MCF 10A (cell line): ENCODE data around the gene NELL2. TPM values are rescaled to one million over a fixed set of nuclear protein-coding genes. Genes with fewer than 3 reads are reported as not detected.

ENCODE experiments used
- BruUV-seq: library from RNA; stranded (reverse); fragments of 400-500 nt; replicated peaks from 2 replicates; lab custom pipeline; 2021; lab: Mats Ljungman, UMichigan
- CTCF ChIA-PET: fragments of 300-600 bp; sonication (Branson Sonifier 250); formaldehyde crosslinking; extraction: SDS; loops from one replicate; lab custom pipeline; 2021; ENCODE audit warnings: antibody characterized with exemption, inconsistent platforms; lab: Yijun Ruan, JAX
- POLR2A ChIA-PET: fragments of 300-600, 350-650 bp; sonication (Branson Sonifier 250); formaldehyde crosslinking; extraction: SDS; loops from one replicate; lab custom pipeline; 2020; ENCODE audit warnings: antibody characterized with exemption, inconsistent platforms; lab: Yijun Ruan, JAX
- DNase-seq: peaks from one replicate; pipeline ENCODE4 v3.0.0-alpha.2; 2018; ENCODE audit not compliant: unreplicated experiment
- H3K27ac Mint-ChIP-seq: one replicate; pipeline ENCODE4 v1.8.0; 2022; ENCODE audit warnings: mild to moderate bottlenecking, low read depth, mixed read lengths; ENCODE audit not compliant: unreplicated experiment
- H3K27me3 Mint-ChIP-seq: one replicate; pipeline ENCODE4 v1.8.0; 2022; ENCODE audit warnings: mixed read lengths; ENCODE audit not compliant: insufficient read depth, unreplicated experiment
- H3K36me3 Mint-ChIP-seq: one replicate; pipeline ENCODE4 v1.8.0; 2022; ENCODE audit warnings: mild to moderate bottlenecking, moderate library complexity, mixed read lengths; ENCODE audit not compliant: insufficient read depth, unreplicated experiment
- H3K4me1 Mint-ChIP-seq: one replicate; pipeline ENCODE4 v1.8.0; 2022; ENCODE audit warnings: mixed read lengths; ENCODE audit not compliant: insufficient read depth, unreplicated experiment
- H3K4me3 Mint-ChIP-seq: one replicate; pipeline ENCODE4 v1.8.0; 2022; ENCODE audit warnings: mild to moderate bottlenecking, moderate library complexity, mixed read lengths; ENCODE audit not compliant: unreplicated experiment
- H3K9me3 Mint-ChIP-seq: one replicate; pipeline ENCODE4 v1.8.0; 2022; ENCODE audit warnings: mixed read lengths; ENCODE audit not compliant: unreplicated experiment
- CTCF ChIP-seq: fragments of 200-600 bp; IDR thresholded peaks from one replicate; pipeline ENCODE4 v1.8.0; 2022; ENCODE audit warnings: antibody characterized with exemption, mild to moderate bottlenecking; ENCODE audit not compliant: unreplicated experiment
- intact Hi-C: fragments of 100-400 bp; cut with micrococcal nuclease; formaldehyde crosslinking; loops from 2 replicates; pipeline ENCODE4 v1.14.1; 2022
- total RNA-seq: library from RNA; stranded (reverse); gene quantifications from 2 replicates; pipeline ENCODE4 v1.2.3, GENCODE V29; 2022

NELL2 gene
- total RNA-seq, 1 experiment from 2014 or later = not detected

GRCh38 chr12:44716711-44717110 lies 159.4 kb downstream of the NELL2 start:
- intact Hi-C loops = no loop called here
- DNase-seq = no peak
- POLR2A ChIA-PET = no interaction called here
- no peak overlapping the region for H3K4me3 Mint-ChIP-seq
- H3K4me1 Mint-ChIP-seq = no peaks in the 10 kb centered on the region
- no peaks in the 10 kb centered on the region for H3K36me3 Mint-ChIP-seq
- no peak overlapping the region for H3K27ac Mint-ChIP-seq
- no TSS peak for BruUV-seq
- no peak for TF ChIP-seq CTCF
- CTCF ChIA-PET = no interaction called here
- peaks cover 59% of the 10 kb centered on the region for H3K27me3 Mint-ChIP-seq
- H3K9me3 Mint-ChIP-seq = no peaks in the 10 kb centered on the region

- no peak for DNase-seq
- no TSS peak for BruUV-seq
- Mint-ChIP-seq H3K4me1 (no peaks in the 10 kb centered on the region), H3K27ac (no peak overlapping the region), H3K4me3 (no peak overlapping the region), H3K9me3 (no peaks in the 10 kb centered on the region), H3K27me3 (peaks cover 60% of the 10 kb centered on the region), H3K36me3 (no peaks in the 10 kb centered on the region)
- intact Hi-C loops = no loop called here
- POLR2A ChIA-PET = no interaction called here
- no peak for TF ChIP-seq CTCF
- CTCF ChIA-PET = interaction anchor here (0.6 kb wide), 1 partner anchor 229 kb away, joined by 3 read pairs; no protein-coding TSS in a partner anchor
Measured at GRCh38 chr12:44711736-44712135, 164.4 kb downstream of the NELL2 start.

GRCh38 chr12:44709166-44709565 lies 166.9 kb downstream of the NELL2 start:
- BruUV-seq = no TSS peak
- Mint-ChIP-seq H3K36me3 (no peaks in the 10 kb centered on the region), H3K27me3 (peaks cover 65% of the 10 kb centered on the region), H3K9me3 (no peaks in the 10 kb centered on the region), H3K4me1 (no peaks in the 10 kb centered on the region), H3K27ac (no peak overlapping the region), H3K4me3 (no peak overlapping the region)
- intact Hi-C loops = no loop called here
- CTCF ChIA-PET = no interaction called here
- TF ChIP-seq CTCF = no peak
- DNase-seq = no peak
- POLR2A ChIA-PET = no interaction called here

- no peak for DNase-seq
- H3K9me3 Mint-ChIP-seq = no peaks in the 10 kb centered on the region
- ChIA-PET CTCF (no interaction called here), POLR2A (no interaction called here)
- no TSS peak for BruUV-seq
- no peak overlapping the region for H3K4me3 Mint-ChIP-seq
- H3K4me1 Mint-ChIP-seq = no peaks in the 10 kb centered on the region
- peaks cover 61% of the 10 kb centered on the region for H3K27me3 Mint-ChIP-seq
- no peaks in the 10 kb centered on the region for H3K36me3 Mint-ChIP-seq
- intact Hi-C loops = no loop called here
- no peak for TF ChIP-seq CTCF
- no peak overlapping the region for H3K27ac Mint-ChIP-seq
Measured at GRCh38 chr12:44708218-44708617, 167.9 kb downstream of the NELL2 start.
